Right renal cortex interstitium (tissue), 3 donors: ENCODE data around the gene GNAO1. TPM values are rescaled to one million over a fixed set of nuclear protein-coding genes. Genes with fewer than 3 reads are reported as not detected.

Experiments used
- DNase-seq, 3 donors: peaks; one replicate each; pipeline ENCODE4 v3.0.0-alpha.2; 2013; ENCODE audit warnings: low read depth in 3 of 3, low spot score in 2 of 3
- polyA plus RNA-seq, 3 donors: library from polyadenylated mRNA; unstranded; fragments of 120-200 nt; gene quantifications; one replicate each; pipeline ENCODE4 v1.2.1, GENCODE V29; 2013; ENCODE audit not compliant: insufficient read length in 3 of 3

Gene GNAO1
- polyA plus RNA-seq, 3 donors = 4.0 to 6.1 (median 5.0) TPM

DNA sequence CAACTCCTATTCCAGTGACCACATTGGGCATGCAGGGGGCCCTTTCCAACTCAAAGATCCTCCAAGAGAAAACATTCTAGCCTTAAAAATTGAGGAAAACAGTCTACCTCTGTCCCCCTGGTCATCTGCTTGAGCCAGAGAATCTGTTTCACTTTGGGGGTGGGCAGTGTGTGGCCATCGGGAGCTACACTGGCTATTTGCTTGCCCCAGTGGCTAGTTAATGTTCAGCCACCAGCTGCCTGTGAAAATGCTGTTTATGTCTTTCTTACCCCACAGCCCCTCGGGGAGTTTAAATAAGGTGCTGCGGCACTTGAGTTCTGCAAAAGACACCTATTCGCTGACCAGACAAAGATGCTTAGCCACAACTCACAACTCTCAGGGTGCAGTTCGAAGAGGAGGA is 43.4 kb downstream of the GNAO1 start:
- no peak for DNase-seq

DNA sequence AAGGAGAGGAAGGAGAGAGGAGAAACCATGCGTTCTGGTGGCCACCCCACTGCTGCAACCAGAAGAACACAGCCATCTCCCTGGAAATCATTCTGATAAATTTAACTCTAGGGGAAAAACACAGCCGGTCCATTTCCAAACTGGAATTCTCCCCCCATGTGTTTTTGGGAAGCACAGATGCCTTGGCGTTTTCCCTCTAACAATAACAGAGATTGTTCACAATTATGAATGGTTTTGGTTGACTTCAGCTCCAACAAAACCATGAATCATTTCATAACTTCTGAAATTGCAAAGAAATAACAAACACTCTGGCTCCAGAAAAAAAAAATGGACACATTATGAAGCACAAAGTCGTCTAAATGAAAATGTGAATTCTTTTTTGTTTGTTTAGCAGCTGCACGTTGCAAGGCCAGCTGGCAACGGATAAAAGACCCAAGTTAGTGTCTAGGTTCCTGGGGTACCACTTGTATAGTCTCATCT is 46.2 kb downstream of the GNAO1 start:
- peak in 1 of 3 donors; percentile 36 for DNase-seq

DNA sequence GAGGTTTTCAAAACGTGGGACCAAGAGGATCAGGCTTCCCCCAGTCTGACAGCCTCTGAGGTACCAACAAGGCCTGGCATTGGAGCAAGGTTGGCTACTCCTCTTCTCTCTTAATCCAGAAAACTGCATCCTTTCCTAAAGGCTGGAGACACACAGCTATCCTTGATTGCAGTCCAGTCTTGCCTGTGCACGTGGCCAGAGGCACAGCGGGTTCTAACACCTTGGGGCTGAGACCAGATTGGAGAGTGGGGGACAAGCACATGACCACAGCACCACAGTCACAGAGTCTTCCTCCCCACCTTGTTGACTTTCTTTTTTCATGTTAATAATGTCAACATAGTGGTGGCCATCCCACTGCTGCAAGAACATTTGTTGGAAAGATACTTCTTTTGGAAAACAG is 46.9 kb downstream of the GNAO1 start:
- no peak for DNase-seq

DNA sequence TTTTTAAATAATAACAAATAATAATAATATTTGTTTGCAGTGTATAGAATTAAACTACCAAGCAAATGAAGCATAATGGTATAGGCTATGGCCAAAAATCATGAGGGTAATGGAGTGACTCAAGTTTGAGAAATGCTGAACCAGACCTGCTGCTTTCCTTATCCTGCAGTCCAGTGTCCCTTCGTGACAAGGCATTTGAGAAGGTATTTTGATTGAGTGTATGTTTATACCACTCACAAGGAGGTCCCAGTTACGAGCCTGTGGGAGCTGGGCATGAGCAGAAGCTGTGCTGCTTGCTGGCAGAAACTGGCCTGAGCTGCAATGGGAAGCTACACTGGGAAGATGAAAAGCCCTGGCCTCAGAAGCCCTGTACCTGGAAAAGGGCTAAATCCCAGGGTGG is 50.3 kb downstream of the GNAO1 start:
- no peak for DNase-seq

DNA sequence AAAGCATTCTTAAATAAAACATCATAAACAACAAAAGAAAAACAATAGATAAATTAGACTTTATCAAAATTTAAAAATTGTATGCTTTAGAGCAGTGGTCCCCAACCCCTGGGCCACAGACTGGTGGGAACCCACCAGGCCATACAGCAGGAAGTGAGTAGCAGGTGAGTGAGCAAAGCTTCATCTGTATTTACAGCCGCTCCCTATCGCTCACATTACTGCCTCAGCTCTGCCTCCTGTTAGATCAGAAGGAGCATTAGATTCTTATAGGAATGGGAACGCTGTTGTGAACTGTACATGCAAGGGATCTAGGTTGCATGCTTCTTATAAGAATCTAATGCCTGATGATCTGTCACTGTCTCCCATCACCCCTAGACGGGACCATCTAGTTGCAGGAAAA is 51.5 kb downstream of the GNAO1 start:
- DNase-seq = no peak

DNA sequence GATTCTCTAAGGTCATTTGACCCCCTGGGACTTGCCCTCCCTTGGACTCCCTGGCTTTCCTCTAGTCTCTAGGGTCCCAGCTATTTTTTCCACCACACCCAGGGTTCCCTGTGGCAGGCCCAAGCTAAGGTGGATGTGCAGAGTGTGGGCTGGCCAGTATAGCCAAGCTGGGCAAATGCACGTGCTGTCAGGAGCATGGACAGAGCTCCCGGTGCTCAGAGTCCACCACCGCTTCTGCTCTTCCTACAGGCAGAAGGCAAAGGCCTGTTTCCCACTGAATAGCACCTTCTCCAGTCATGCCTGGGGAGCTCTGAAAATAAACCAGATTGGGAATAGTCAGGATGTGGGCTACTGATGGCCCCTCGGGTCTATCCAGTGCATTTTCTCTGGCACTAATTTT is 53.3 kb downstream of the GNAO1 start:
- DNase-seq = no peak

DNA sequence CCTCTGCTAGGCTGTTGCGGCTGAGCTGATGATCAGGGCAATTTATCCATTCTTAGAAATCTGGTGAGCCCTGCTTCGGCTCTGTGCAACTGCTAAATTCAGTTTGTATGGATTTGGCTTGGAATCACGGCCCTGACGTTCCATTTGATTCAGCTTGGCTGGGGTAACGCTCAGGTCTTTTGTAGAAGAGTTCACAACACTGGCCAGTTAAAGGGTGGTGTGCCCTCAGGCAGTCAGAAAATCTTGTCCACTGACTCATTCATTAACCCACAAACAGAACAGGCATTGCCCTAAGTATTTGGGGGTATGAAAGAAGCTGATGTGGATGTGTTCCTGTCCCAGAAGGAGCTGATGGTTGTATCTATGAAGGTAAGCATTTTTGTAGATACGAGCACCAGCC is 53.9 kb downstream of the GNAO1 start:
- no peak for DNase-seq

DNA sequence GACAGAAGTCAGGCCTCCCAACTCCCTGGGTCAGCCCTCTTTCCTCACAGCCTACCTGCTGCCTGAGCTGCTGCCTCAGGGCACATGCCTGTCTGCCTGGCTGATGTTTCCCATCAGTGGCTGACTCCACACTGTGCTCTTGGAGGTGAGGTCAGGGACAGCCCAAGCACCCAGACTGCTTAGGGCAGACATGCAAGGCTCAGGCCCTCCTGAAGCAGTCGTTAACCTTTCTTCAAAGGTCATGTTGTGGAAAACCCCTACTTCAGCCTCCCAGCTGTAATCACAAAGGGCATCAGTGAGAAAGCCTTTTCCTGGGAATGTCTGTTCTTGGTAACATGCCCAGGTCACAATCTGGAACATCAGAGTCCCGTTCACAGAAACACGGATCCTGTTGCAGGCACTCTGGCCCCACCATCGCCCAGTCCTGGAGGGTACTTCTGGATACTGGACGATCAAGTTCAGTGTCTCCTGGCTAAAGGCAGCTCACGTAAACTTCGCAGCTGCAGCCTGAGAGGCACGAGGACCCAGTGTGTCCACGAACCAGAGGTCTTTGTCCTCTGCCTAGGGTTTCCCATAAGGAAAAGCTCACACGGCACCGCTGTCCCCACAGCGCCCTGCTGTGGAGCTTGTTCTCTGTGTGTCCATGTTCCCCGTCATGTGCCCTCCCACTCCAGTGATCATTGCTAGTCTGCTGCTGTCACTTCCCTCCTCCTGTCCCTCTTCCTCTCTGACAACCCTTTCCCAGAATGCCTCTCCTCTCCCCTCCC is 54.9 kb downstream of the GNAO1 start:
- no peak for DNase-seq

DNA sequence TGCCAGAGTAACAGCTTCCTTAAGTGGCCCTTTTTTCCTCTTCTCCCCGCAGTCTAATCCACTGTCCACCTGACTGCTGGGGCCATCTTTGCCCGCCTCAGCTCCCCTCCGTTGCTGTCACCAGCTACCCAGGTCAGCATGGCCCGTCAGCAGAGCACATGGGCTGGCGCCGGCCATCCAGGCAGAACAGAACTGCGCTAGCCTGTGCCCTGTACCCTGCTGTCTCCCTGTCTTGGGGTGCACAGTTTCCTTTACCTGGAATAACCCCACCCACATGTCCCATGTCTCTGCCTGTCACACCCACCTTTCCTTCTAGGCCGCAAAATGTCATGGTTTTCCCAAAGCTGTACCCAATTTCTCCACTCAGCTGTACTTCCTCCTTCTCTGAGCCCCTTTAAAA is 55.7 kb downstream of the GNAO1 start:
- DNase-seq = no peak

DNA sequence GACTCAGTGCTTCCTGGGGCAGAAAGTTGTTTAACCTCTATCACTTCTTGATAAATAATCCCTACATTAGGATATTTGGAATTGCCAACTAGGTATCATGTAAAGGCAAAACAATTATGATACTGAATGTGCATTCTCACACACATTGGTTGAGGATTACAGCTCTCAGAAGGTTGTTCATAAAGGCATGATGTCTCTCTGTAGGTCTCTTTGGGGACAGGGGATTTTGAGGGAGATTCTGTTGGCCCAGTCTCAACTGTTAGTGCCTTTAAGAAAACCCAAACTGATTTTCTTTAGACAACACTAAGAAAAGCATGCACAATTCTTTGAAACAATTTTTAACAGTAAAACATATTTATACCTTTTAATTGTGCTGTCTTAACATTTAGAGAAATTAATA is 56.5 kb downstream of the GNAO1 start:
- no peak for DNase-seq

DNA sequence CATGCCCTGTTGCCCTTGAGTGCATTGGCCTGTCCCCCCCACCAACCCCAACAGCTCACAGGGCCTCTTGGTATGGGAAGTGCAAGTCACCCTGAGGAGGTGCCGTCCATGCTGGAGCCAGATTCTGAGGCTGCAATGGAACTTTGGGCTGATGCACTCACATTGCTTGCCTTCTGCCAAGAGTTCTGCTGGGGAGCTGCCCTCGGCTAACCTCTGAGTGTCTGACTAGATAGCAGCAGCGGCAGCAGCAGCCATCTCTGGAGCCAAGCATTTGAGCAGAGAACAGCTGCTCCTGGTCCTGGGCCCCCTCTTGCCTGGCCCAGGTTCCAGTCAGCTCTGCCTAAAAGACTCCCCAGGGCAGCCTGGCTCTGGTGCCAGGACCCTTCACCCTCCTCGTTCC is 61.5 kb downstream of the GNAO1 start:
- no peak for DNase-seq

DNA sequence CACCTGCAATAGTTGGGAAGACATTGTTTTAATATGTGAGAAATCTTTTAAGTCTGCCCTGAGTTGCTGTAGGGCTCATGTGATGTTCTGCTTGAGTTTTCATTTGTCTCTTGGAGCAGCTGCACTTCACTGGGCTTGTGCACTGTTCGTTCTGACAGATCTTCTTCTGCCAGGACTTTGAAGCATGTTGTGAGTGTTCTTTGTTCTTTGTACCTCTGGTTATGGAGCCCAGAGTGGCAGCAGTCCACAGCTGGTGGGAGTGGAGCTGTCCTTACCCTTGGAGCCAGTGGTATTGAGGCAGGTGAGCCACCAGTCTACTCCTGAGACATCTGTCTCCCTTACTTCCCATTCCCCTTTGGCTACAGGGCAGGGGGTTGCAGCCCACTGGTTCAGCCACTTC is 64.6 kb downstream of the GNAO1 start:
- DNase-seq = no peak

DNA sequence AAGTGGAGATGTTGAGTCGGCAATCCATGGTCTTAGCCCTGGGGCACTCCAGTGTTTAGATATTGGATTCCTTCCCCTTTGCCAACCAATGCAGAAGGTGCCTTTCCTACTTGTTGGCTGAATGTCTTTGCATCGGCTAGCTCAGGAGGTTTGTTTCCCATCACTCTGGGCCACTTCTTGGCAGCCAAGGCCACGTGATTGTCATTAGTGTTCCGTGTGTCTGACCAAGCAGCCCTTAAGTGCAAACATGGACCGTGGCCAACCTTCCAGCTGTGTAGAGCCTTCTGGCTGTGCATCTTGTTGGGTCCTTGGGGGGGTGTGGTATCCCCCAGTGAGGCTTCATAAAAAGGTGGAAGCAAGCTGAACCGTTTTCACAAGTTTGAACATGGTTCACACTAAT is 66.0 kb downstream of the GNAO1 start:
- no peak for DNase-seq

DNA sequence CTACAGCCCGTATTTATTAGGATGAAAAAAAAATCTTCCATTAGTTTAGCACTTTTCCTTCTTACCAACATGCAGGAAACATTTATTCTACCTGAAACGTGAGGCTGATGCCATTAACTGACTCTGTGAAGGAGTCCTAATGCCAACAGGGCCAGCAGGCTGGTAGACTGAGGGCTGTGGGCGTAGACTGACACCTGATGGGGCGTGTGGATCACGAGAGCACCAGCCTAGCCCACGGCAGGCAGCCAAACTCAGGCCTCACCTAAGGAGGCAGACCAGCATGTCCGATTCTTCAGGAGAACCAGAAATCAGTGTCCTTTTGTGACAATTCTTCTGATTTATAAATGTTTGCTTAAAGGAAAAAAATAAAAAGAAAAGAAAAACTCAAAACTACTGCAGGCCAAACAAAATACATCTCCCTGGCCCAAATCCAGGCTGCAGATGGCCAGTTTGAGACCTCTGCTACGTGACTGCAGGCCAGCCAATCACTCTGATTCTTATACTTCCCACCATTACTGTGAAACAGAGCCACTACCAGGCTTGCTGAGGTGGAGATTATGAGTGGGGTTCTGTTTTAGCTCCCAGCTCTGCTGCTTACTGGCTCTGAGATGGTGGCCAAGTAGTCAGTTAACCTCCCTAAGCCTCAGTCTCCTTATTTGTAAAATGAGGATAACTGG is 66.5 kb downstream of the GNAO1 start:
- peak in 2 of 3 donors; percentile 47 to 53 for DNase-seq

DNA sequence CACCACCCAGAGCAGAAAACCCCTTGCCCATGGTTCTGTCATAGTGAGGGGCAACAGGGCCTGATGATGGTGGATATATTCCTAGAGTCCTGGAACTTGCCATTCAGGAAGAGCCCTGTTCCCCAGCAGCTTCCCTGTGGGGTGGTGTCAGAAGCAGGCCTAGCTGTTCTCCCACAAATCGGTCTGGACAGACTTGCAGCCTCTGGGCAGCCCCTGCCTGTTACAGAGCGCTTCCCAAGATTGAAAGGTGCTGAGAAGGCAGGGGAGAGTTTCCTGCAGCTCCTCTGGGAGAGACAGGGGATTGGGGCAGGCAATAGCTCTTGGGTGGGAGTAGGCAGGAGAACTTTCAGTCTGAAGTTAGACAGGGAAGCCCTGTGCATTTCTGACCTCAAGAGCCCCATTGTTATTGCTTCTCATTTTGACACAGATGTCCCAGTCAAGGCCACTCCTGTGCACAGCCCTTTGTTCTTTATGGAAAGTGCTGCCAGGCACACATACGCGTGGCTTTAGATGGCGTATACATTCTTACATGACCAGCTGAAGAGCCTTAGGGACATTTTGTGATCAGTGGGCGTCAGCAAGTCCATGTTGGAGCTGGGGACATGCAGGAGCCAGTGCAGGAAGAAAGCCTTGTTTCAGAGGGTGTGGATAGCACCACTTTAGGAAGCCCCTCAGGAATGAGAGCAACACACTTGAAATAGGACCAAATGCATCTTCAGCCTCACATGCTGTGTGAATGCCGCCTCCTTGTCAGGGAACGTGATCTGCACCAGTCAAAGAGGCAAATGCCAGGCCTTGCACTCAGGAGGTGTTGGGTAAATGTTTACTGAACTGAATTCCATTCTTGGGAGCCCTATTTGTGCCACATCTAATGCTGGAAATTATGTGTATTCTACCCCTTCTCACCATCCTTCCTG is 67.5 kb downstream of the GNAO1 start:
- DNase-seq = no peak

DNA sequence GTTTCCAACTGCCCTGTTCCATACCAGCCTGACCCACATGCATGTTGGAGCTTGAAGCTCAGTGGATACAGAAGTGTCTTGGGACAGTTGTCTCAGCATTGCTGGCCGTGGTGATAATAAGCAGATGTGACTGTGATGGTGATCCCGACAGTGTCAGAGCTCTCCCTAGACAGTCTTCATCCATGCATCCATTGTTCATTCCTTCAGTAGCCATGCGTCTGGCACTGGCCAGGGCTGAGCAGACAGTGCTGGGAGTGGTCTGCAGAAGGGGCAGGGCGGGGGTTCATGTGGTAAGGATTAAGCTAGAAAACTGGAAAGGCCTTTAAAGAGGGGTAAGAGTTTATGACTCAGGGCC is 68.1 kb downstream of the GNAO1 start:
- no peak for DNase-seq

DNA sequence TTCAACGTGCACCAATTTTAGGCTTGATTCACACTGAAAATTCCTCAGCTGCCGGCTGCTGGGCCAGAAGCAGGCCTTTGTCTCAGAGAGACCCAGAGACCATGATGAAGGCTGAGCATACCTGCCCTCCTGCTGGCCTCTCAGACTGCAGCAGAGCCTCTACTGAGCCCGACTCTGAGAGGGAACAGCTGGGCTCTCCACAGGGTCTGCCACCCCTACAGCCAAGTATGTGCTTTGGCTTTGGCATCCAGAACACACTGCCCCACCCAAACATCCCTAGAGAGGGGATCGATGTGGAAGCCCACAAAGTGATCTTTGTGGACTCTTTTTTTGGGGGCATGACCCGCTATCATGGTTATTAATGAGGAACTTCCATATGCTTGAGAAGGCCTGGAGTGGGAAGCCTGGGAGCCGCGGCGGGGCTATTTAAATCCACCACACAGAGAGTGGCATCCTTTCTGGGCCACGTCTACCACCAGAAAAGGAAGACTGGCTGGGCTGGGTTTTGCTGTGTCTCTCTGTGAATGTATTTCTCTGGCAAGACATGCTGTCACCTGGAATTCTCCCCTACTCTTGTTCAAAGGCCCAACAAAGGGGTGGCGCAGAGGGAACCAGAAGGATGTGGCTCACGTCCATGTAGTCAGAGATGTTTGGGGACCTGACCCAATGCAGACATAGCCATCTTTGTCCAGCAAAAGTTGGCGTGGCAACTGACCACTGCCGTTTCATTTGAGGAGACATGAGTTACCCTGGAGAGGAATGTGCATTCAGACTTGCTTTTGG is 69.3 kb downstream of the GNAO1 start:
- DNase-seq = no peak

DNA sequence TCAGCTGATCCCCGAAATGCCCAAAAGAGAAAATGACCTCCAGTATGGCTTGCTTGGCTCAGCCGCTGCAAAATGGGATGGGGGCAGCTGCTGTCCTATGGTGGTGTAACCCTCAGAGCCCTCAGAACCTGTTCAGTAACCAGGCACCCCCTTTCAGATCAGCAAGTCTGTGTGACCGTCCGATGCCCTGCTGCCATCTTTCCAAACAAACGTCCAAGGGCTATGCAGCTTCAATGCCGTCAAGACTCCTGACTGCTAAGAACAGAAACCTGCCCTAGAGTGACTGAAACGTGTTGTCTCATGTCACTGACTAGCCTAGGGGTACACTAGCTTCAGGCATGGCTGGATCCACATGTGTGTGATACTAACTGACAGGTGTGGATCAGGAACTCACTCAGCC is 70.4 kb downstream of the GNAO1 start:
- no peak for DNase-seq

DNA sequence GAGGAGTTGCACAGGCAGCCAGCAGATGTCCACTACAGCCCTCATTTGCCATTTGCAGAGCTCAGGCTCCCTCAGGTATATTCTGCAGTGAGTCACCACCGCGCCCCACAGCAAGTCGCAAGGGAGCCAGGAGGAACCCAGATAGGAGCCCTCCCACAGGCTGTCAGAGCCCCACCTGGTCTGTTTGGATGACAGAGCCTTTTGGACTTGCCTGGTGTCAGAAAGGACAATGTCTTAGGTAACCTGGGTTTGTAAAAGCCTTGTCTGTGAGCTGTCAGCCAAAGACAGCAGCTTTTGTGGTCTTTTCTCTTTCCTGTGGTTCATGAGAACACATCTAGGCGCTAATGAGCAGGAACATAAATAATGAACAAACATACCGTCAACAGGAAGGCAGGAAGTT is 70.9 kb downstream of the GNAO1 start:
- no peak for DNase-seq

DNA sequence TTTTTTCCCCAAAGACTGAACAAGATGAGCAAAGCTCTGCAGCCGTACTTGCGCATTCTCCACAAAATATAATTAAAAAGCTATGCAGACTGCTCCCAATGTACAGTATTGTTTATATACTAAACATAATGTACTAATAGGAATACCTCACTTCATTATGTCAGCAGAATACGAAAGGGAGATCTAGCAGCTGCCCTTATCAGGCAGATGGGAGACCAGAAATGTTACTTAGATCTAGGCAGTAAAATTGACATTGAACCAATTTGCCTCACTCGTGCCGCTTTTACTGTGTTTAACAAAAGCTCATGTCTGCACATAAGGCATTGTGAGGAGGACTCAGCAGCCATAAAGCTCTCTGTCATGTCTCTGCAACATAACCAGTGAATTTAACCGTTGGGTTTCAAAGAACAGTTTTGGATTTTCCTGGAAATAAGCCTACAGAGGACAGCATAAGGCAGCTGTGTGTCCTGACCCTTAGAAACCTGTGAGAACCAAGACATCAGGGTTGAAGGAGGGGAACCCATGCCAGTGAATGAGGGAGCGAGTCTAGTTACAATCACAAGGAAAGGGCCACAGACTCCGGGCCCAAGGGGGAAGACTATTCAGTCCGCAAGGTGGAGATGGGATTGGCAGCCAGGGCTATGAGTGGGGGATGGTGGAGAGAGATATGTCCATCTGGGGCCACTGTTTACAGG is 71.4 kb downstream of the GNAO1 start:
- no peak for DNase-seq
